ENCODE measurements around the gene PXMP2. TPM values are rescaled to one million over a fixed set of nuclear protein-coding genes. Genes with fewer than 3 reads are reported as not detected.
"Not testable (repeated sequence)": the region's sequence is repeated elsewhere in the genome, so short reads cannot be mapped to it uniquely, and the experiment has no call there.

The PXMP2 gene
- total RNA-seq, 1 donor from 2014 or later, result 19.1 TPM

DNA sequence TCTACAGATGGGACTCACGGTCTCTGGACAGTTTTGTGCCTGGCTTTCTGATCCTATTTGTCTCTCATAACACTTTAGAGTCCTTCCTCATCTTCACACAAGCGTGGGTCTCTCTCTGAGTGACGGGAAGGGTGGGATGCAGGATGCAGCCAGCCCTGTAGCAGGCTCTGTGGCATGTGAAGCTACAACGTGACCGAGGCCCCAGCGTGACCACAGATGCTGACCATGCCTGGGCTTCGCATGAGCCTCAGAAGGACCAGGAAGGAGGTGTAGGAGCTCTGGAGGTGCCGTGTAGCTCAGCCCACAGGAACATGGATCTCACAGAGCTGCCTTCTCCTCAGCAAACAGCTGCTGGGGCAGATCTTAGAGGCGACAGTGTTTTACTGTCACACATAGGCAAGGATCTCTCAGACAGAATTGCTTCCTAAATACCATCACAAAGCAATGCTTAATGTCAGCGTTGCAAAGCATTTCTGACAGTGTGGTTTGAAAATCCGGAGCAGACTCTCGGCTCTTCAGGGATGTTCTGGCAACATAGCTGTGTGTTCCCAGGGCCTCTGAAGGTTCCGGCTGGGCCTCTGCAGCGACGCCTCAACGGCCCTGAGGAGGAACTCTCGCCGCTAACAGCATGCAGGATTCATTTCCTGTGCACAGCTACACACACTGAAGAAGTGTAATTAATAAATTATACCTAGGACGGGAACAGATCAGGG is 52.4 kb downstream of the PXMP2 start:
- DNase-seq (ENCODE audit: low spot score), result no peak
- H3K27ac Mint-ChIP-seq, result no peak overlapping the region
- H3K4me3 Mint-ChIP-seq (ENCODE audit: low read depth), result no peak overlapping the region
- H3K36me3 Mint-ChIP-seq (ENCODE audit: low read depth), result peaks cover 94% of the 10 kb centered on the region
- intact Hi-C loops (cut with micrococcal nuclease), result no loop called here
- no peaks in the 10 kb centered on the region for H3K27me3 Mint-ChIP-seq (ENCODE audit: low read depth)
- peaks cover 7% of the 10 kb centered on the region for H3K4me1 Mint-ChIP-seq (ENCODE audit: low read depth)
- no peaks in the 10 kb centered on the region for H3K9me3 Mint-ChIP-seq

DNA sequence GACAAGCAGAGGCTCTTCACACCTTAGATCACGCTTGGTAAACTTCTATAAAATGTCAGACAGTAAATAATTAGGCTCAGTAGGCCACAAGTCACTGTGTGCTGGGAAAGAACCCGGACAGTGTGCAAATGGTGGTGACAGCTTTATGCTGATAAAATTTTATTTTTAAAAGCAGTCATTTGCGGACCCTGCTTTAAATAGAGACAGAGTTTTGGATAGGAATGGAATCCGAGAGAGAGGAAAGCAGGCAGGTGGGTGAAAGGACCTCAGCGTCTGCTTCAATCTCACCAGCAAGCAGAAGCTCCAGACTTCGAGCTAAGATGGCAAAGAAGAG is 52.9 kb downstream of the PXMP2 start:
- intact Hi-C loops (cut with micrococcal nuclease), result no loop called here
- Mint-ChIP-seq H3K9me3 (no peaks in the 10 kb centered on the region), H3K4me3 (ENCODE audit: low read depth) (no peak overlapping the region), H3K36me3 (ENCODE audit: low read depth) (peaks cover 96% of the 10 kb centered on the region), H3K4me1 (ENCODE audit: low read depth) (peaks cover 7% of the 10 kb centered on the region), H3K27ac (no peak overlapping the region), H3K27me3 (ENCODE audit: low read depth) (no peaks in the 10 kb centered on the region)
- no peak for DNase-seq (ENCODE audit: low spot score)

GRCh38 chr12:132740652-132741051 is 53.3 kb downstream of the PXMP2 start:
- no peaks in the 10 kb centered on the region for H3K27me3 Mint-ChIP-seq (ENCODE audit: low read depth)
- H3K36me3 Mint-ChIP-seq (ENCODE audit: low read depth), result peaks cover 96% of the 10 kb centered on the region
- H3K27ac Mint-ChIP-seq, result no peak overlapping the region
- DNase-seq (ENCODE audit: low spot score), result no peak
- intact Hi-C loops (cut with micrococcal nuclease), result no loop called here
- no peak overlapping the region for H3K4me3 Mint-ChIP-seq (ENCODE audit: low read depth)
- H3K4me1 Mint-ChIP-seq (ENCODE audit: low read depth), result peaks cover 7% of the 10 kb centered on the region
- H3K9me3 Mint-ChIP-seq, result no peaks in the 10 kb centered on the region

DNA sequence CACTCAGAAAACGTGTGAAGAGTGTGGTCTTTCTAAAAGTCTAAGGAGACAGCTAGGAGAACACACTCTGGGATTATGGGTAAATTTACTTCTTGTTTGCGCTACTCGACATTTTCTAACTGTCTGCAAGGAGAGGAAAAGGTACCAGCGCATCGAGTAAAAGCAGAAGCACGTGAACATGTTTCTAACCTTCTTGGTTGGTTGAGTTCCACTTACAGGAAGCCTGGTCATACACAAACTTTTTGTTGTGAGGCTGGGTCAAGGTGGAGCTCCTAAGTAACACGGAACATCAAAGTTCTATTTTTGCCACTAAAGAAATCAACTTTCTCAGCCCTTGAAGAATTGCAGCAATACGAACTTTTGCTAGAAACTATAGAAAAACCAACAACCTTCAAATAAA is 54.2 kb downstream of the PXMP2 start:
- no peak overlapping the region for H3K27ac Mint-ChIP-seq
- DNase-seq (ENCODE audit: low spot score), result no peak
- H3K4me1 Mint-ChIP-seq (ENCODE audit: low read depth), result peaks cover 7% of the 10 kb centered on the region
- intact Hi-C loops (cut with micrococcal nuclease), result no loop called here
- H3K36me3 Mint-ChIP-seq (ENCODE audit: low read depth), result peaks cover 94% of the 10 kb centered on the region
- no peak overlapping the region for H3K4me3 Mint-ChIP-seq (ENCODE audit: low read depth)
- no peaks in the 10 kb centered on the region for H3K27me3 Mint-ChIP-seq (ENCODE audit: low read depth)
- H3K9me3 Mint-ChIP-seq, result no peaks in the 10 kb centered on the region

- Mint-ChIP-seq H3K27me3 (ENCODE audit: low read depth) (no peaks in the 10 kb centered on the region), H3K4me3 (ENCODE audit: low read depth) (no peak overlapping the region), H3K27ac (no peak overlapping the region), H3K36me3 (ENCODE audit: low read depth) (peaks cover 98% of the 10 kb centered on the region), H3K4me1 (ENCODE audit: low read depth) (peaks cover 7% of the 10 kb centered on the region), H3K9me3 (no peaks in the 10 kb centered on the region)
- no peak for DNase-seq (ENCODE audit: low spot score)
- intact Hi-C loops (cut with micrococcal nuclease), result no loop called here
These were observed 56.4 kb downstream of the PXMP2 start for GRCh38 chr12:132743831-132744230.

- peaks cover 7% of the 10 kb centered on the region for H3K4me1 Mint-ChIP-seq (ENCODE audit: low read depth)
- H3K27me3 Mint-ChIP-seq (ENCODE audit: low read depth), result no peaks in the 10 kb centered on the region
- H3K36me3 Mint-ChIP-seq (ENCODE audit: low read depth), result peaks cover 90% of the 10 kb centered on the region
- intact Hi-C loops (cut with micrococcal nuclease), result no loop called here
- no peaks in the 10 kb centered on the region for H3K9me3 Mint-ChIP-seq
- no peak overlapping the region for H3K4me3 Mint-ChIP-seq (ENCODE audit: low read depth)
- DNase-seq (ENCODE audit: low spot score), result no peak
- H3K27ac Mint-ChIP-seq, result no peak overlapping the region
These were observed 59.2 kb downstream of the PXMP2 start for GRCh38 chr12:132746613-132747012.

DNA sequence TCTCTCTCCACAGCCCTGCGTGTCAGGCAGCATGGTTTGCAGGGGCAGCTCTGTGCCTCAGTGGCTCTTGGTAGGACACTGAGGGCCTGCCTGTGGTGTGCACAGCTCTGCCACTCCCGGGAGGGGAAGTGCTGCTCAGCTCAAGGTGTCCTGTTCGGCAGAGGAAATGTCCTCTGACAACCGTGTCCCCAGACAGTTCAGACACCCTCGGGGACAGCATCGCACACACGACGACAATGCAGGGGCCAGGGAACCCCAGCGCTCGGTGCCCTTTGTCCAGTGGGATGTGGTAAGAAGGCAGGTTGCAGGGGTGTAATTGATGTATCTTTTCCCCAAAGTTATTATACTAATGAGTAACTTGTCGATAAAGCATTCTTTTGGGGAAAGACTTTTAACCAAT is 60.0 kb downstream of the PXMP2 start:
- Mint-ChIP-seq H3K4me3 (ENCODE audit: low read depth) (no peak overlapping the region), H3K9me3 (no peaks in the 10 kb centered on the region), H3K4me1 (ENCODE audit: low read depth) (peaks cover 7% of the 10 kb centered on the region), H3K27me3 (ENCODE audit: low read depth) (no peaks in the 10 kb centered on the region), H3K36me3 (ENCODE audit: low read depth) (peaks cover 88% of the 10 kb centered on the region), H3K27ac (no peak overlapping the region)
- no peak for DNase-seq (ENCODE audit: low spot score)
- intact Hi-C loops (cut with micrococcal nuclease), result no loop called here

GRCh38 chr12:132747896-132748295 is 60.5 kb downstream of the PXMP2 start:
- DNase-seq (ENCODE audit: low spot score), result no peak
- H3K9me3 Mint-ChIP-seq, result no peaks in the 10 kb centered on the region
- peaks cover 3% of the 10 kb centered on the region for H3K4me1 Mint-ChIP-seq (ENCODE audit: low read depth)
- H3K27me3 Mint-ChIP-seq (ENCODE audit: low read depth), result no peaks in the 10 kb centered on the region
- intact Hi-C loops (cut with micrococcal nuclease), result no loop called here
- H3K4me3 Mint-ChIP-seq (ENCODE audit: low read depth), result no peak overlapping the region
- H3K27ac Mint-ChIP-seq, result no peak overlapping the region
- H3K36me3 Mint-ChIP-seq (ENCODE audit: low read depth), result peaks cover 86% of the 10 kb centered on the region

GRCh38 chr12:132748319-132748718 is 60.9 kb downstream of the PXMP2 start:
- no peaks in the 10 kb centered on the region for H3K9me3 Mint-ChIP-seq
- peaks cover 85% of the 10 kb centered on the region for H3K36me3 Mint-ChIP-seq (ENCODE audit: low read depth)
- H3K27ac Mint-ChIP-seq, result no peak overlapping the region
- no peaks in the 10 kb centered on the region for H3K27me3 Mint-ChIP-seq (ENCODE audit: low read depth)
- intact Hi-C loops (cut with micrococcal nuclease), result no loop called here
- no peak for DNase-seq (ENCODE audit: low spot score)
- H3K4me1 Mint-ChIP-seq (ENCODE audit: low read depth), result peaks cover 3% of the 10 kb centered on the region
- no peak overlapping the region for H3K4me3 Mint-ChIP-seq (ENCODE audit: low read depth)

- H3K36me3 Mint-ChIP-seq (ENCODE audit: low read depth), result peaks cover 66% of the 10 kb centered on the region
- H3K27ac Mint-ChIP-seq; H3K4me3 Mint-ChIP-seq (ENCODE audit: low read depth); H3K9me3 Mint-ChIP-seq; H3K4me1 Mint-ChIP-seq (ENCODE audit: low read depth); H3K27me3 Mint-ChIP-seq (ENCODE audit: low read depth); DNase-seq (ENCODE audit: low spot score); intact Hi-C loops (cut with micrococcal nuclease): not testable (repeated sequence)
These were observed 66.3 kb downstream of the PXMP2 start for GRCh38 chr12:132753670-132754069.

GRCh38 chr12:132754160-132754932 is 67.0 kb downstream of the PXMP2 start:
- intact Hi-C loops (cut with micrococcal nuclease), result no loop called here
- Mint-ChIP-seq H3K4me1 (ENCODE audit: low read depth) (peaks cover 6% of the 10 kb centered on the region), H3K36me3 (ENCODE audit: low read depth) (peaks cover 59% of the 10 kb centered on the region), H3K27ac (no peak overlapping the region), H3K9me3 (no peaks in the 10 kb centered on the region), H3K4me3 (ENCODE audit: low read depth) (no peak overlapping the region), H3K27me3 (ENCODE audit: low read depth) (no peaks in the 10 kb centered on the region)
- no peak for DNase-seq (ENCODE audit: low spot score)
